Measurements from ENCODE around the gene ITPKC. TPM values are rescaled to one million over a fixed set of nuclear protein-coding genes. Genes with fewer than 3 reads are reported as not detected.

Gene ITPKC
- total RNA-seq, 1 donor from 2014 or later = 6.5 TPM

- Histone ChIP-seq H3K27ac (no peak overlapping the region), H3K9me3 (ENCODE audit: low read depth) (no peaks in the 10 kb centered on the region), H3K4me2 (no peak overlapping the region), H3K79me2 (ENCODE audit: low read depth) (no peaks in the 10 kb centered on the region), H4K20me1 (ENCODE audit: low read depth) (no peaks in the 10 kb centered on the region), H3F3A (ENCODE audit: low read depth) (peaks cover 26% of the 10 kb centered on the region), H3K27me3 (no peaks in the 10 kb centered on the region), H3K4me1 (peaks cover 4% of the 10 kb centered on the region), H3K9ac (no peak overlapping the region), H2AFZ (replicated peaks) (no peak overlapping the region), H3K36me3 (no peaks in the 10 kb centered on the region), H3K4me3 (no peak overlapping the region)
- Mint-ChIP-seq H3K27ac (no peak overlapping the region), H3K4me1 (peaks cover 18% of the 10 kb centered on the region), H3K36me3 (peaks cover 2% of the 10 kb centered on the region), H3K9me3 (no peaks in the 10 kb centered on the region), H3K27me3 (ENCODE audit: insufficient read depth, low read depth) (peaks cover 4% of the 10 kb centered on the region), H3K4me3 (peak overlapping the region; percentile 85)
- no peak for TF ChIP-seq EZH2phosphoT487 (IDR thresholded peaks at IDR 0.05)
- TF ChIP-seq CTCF (IDR thresholded peaks at IDR 0.05) = no peak
- TF ChIP-seq EZH2 (IDR thresholded peaks at IDR 0.05) = no peak
- no peak for DNase-seq (ENCODE audit: low spot score)
These were observed 59.5 kb downstream of the ITPKC start for GRCh38 chr19:40776364-40776763.

- Histone ChIP-seq H3K4me1 (peaks cover 4% of the 10 kb centered on the region), H3K9ac (peak overlapping the region; percentile 51), H2AFZ (replicated peaks) (no peak overlapping the region), H3F3A (ENCODE audit: low read depth) (peaks cover 26% of the 10 kb centered on the region), H4K20me1 (ENCODE audit: low read depth) (no peaks in the 10 kb centered on the region), H3K27ac (peak overlapping the region; percentile 98), H3K4me2 (peak overlapping the region; percentile 76), H3K79me2 (ENCODE audit: low read depth) (no peaks in the 10 kb centered on the region), H3K36me3 (no peaks in the 10 kb centered on the region), H3K9me3 (ENCODE audit: low read depth) (no peaks in the 10 kb centered on the region), H3K27me3 (no peaks in the 10 kb centered on the region), H3K4me3 (peak overlapping the region; percentile 73)
- Mint-ChIP-seq H3K9me3 (no peaks in the 10 kb centered on the region), H3K4me3 (peak overlapping the region; percentile 85), H3K27me3 (ENCODE audit: insufficient read depth, low read depth) (peaks cover 3% of the 10 kb centered on the region), H3K36me3 (peaks cover under 1% of the 10 kb centered on the region), H3K4me1 (peaks cover 18% of the 10 kb centered on the region), H3K27ac (peak overlapping the region; percentile 99)
- TF ChIP-seq EZH2phosphoT487 (IDR thresholded peaks at IDR 0.05) = no peak
- no peak for TF ChIP-seq EZH2 (IDR thresholded peaks at IDR 0.05)
- no peak for TF ChIP-seq CTCF (IDR thresholded peaks at IDR 0.05)
- DNase-seq (ENCODE audit: low spot score) = peak; percentile 97
These were observed 60.2 kb downstream of the ITPKC start for GRCh38 chr19:40776932-40777644.

GRCh38 chr19:40777645-40777936, 60.7 kb downstream of the ITPKC start:
- H3K27me3 ChIP-seq = no peaks in the 10 kb centered on the region
- peaks cover 26% of the 10 kb centered on the region for H3F3A ChIP-seq (ENCODE audit: low read depth)
- no peak overlapping the region for H2AFZ ChIP-seq (replicated peaks)
- peak overlapping the region; percentile 98 for H3K27ac ChIP-seq
- no peak for DNase-seq (ENCODE audit: low spot score)
- no peak for TF ChIP-seq CTCF (IDR thresholded peaks at IDR 0.05)
- no peak for TF ChIP-seq EZH2 (IDR thresholded peaks at IDR 0.05)
- no peak for TF ChIP-seq EZH2phosphoT487 (IDR thresholded peaks at IDR 0.05)
- no peaks in the 10 kb centered on the region for H3K79me2 ChIP-seq (ENCODE audit: low read depth)
- no peaks in the 10 kb centered on the region for H3K36me3 ChIP-seq
- peak overlapping the region; percentile 73 for H3K4me3 ChIP-seq
- Mint-ChIP-seq H3K9me3 (no peaks in the 10 kb centered on the region), H3K4me1 (peaks cover 18% of the 10 kb centered on the region), H3K27ac (peak overlapping the region; percentile 99), H3K4me3 (peak overlapping the region; percentile 85), H3K36me3 (no peaks in the 10 kb centered on the region), H3K27me3 (ENCODE audit: insufficient read depth, low read depth) (peaks cover 3% of the 10 kb centered on the region)
- no peaks in the 10 kb centered on the region for H3K9me3 ChIP-seq (ENCODE audit: low read depth)
- H3K9ac ChIP-seq = peak overlapping the region; percentile 51
- no peaks in the 10 kb centered on the region for H4K20me1 ChIP-seq (ENCODE audit: low read depth)
- H3K4me1 ChIP-seq = peaks cover 4% of the 10 kb centered on the region
- peak overlapping the region; percentile 76 for H3K4me2 ChIP-seq

Measured in neural progenitor cell (in vitro differentiated cells).